Measurements from ENCODE around the gene NPL.

NPL gene

DNA sequence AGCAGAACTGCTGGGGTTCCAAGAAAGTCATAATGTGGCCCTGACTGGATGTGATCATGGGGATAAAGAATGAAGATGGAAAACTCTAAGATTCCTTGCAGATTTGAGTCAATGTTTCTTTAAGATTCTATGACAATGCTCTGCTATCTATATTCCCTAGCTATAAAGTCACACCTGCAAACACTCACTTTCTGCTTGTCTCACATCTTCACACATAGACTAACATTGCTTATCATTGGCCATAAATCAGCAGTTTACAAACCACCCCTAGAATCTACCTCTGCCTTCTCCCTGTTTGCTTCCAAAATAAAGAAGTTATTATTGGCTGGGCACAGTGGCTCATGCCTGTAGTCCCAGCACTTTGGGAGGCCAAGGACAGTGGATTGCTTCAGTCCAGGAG is 33.1 kb upstream of the NPL start:
- ChIA-PET POLR2A (no interaction called here), CTCF (no interaction called here)
- TF ChIP-seq ZXDB (tag by site-specific recombination; IDR thresholded peaks at IDR 0.05): peak; percentile 47; the same call in 1 of the 2 replicates
- no peak for TF ChIP-seq ZNF223 (tag by site-specific recombination; IDR thresholded peaks at IDR 0.05)
- TF ChIP-seq ZNF121 (tag by site-specific recombination; IDR thresholded peaks at IDR 0.05): no peak
- TF ChIP-seq FEZF1 (tag by site-specific recombination; IDR thresholded peaks at IDR 0.05): peak; percentile 41
- Histone ChIP-seq H3K4me3 (ENCODE audit: low read depth, low read length) (no peak overlapping the region), H3K36me3 (ENCODE audit: control insufficient read depth in 2 of 2, insufficient read depth in 1 of 2, low read length in 2 of 2) (no peaks in the 10 kb centered on the region), H3K9me3 (ENCODE audit: control insufficient read depth, insufficient read depth, low read depth, low read length) (no peaks in the 10 kb centered on the region), H3K27ac (ENCODE audit: extremely low read depth, low read depth, low read length) (no peak overlapping the region), H3K4me1 (ENCODE audit: control insufficient read depth, insufficient read depth, low read length) (no peaks in the 10 kb centered on the region)

GRCh38 chr1:182761396-182762395 is 27.9 kb upstream of the NPL start:
- H3K9me3 ChIP-seq (ENCODE audit: control insufficient read depth, insufficient read depth, low read depth, low read length): no peaks in the 10 kb centered on the region
- H3K27ac ChIP-seq (ENCODE audit: extremely low read depth, low read depth, low read length): no peak overlapping the region
- H3K4me1 ChIP-seq (ENCODE audit: control insufficient read depth, insufficient read depth, low read length): no peaks in the 10 kb centered on the region
- H3K36me3 ChIP-seq (ENCODE audit: control insufficient read depth in 2 of 2, insufficient read depth in 1 of 2, low read length in 2 of 2): no peaks in the 10 kb centered on the region
- ChIA-PET CTCF (interaction anchor here (1.4 to 2.2 kb wide), 2 partner anchors 10 to 21 kb away, joined by 4 to 8 read pairs; no protein-coding TSS in a partner anchor), POLR2A (interaction anchor here (0.9 kb wide), 1 partner anchor 9 kb away, joined by 4 read pairs; no protein-coding TSS in a partner anchor)
- H3K4me3 ChIP-seq (ENCODE audit: low read depth, low read length): no peak overlapping the region
- TF ChIP-seq SETDB1 (IDR thresholded peaks at IDR 0.05; ENCODE audit: insufficient read length, low read length) (peak; percentile 95), OVOL3 (tag by site-specific recombination; IDR thresholded peaks at IDR 0.05) (no peak), ZNF843 (tag by site-specific recombination; IDR thresholded peaks at IDR 0.05) (0 out of 2 replicates have a peak, but pooled peaks have one; percentile 15), ZNF561 (tag by site-specific recombination; IDR thresholded peaks at IDR 0.05; ENCODE audit: borderline replicate concordance) (no peak)
- TF ChIP-seq, protein P1, sequence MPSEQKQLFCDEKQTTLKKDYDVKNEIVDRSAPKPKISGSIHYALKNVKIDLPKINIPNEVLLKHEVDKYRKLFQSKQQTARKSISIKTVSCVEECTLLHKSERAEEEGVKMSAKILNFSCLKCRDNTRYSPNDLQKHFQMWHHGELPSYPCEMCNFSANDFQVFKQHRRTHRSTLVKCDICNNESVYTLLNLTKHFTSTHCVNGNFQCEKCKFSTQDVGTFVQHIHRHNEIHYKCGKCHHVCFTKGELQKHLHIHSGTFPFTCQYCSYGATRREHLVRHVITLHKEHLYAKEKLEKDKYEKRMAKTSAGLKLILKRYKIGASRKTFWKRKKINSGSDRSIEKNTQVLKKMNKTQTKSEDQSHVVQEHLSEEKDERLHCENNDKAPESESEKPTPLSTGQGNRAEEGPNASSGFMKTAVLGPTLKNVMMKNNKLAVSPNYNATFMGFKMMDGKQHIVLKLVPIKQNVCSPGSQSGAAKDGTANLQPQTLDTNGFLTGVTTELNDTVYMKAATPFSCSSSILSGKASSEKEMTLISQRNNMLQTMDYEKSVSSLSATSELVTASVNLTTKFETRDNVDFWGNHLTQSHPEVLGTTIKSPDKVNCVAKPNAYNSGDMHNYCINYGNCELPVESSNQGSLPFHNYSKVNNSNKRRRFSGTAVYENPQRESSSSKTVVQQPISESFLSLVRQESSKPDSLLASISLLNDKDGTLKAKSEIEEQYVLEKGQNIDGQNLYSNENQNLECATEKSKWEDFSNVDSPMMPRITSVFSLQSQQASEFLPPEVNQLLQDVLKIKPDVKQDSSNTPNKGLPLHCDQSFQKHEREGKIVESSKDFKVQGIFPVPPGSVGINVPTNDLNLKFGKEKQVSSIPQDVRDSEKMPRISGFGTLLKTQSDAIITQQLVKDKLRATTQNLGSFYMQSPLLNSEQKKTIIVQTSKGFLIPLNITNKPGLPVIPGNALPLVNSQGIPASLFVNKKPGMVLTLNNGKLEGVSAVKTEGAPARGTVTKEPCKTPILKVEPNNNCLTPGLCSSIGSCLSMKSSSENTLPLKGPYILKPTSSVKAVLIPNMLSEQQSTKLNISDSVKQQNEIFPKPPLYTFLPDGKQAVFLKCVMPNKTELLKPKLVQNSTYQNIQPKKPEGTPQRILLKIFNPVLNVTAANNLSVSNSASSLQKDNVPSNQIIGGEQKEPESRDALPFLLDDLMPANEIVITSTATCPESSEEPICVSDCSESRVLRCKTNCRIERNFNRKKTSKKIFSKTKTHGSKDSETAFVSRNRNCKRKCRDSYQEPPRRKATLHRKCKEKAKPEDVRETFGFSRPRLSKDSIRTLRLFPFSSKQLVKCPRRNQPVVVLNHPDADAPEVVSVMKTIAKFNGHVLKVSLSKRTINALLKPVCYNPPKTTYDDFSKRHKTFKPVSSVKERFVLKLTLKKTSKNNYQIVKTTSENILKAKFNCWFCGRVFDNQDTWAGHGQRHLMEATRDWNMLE (tag by site-specific recombination; conservative IDR thresholded peaks at IDR 0.05; ENCODE audit: low read depth): peak; percentile 43

GRCh38 chr1:182762536-182762935 is 27.0 kb upstream of the NPL start:
- Histone ChIP-seq H3K4me1 (ENCODE audit: control insufficient read depth, insufficient read depth, low read length) (no peaks in the 10 kb centered on the region), H3K9me3 (ENCODE audit: control insufficient read depth, insufficient read depth, low read depth, low read length) (no peaks in the 10 kb centered on the region), H3K27ac (ENCODE audit: extremely low read depth, low read depth, low read length) (no peak overlapping the region), H3K4me3 (ENCODE audit: low read depth, low read length) (no peak overlapping the region), H3K36me3 (ENCODE audit: control insufficient read depth in 2 of 2, insufficient read depth in 1 of 2, low read length in 2 of 2) (no peaks in the 10 kb centered on the region)
- CTCF ChIA-PET: interaction anchor here (1.0 to 2.2 kb wide), 4 partner anchors 10 to 168 kb away, joined by 3 to 8 read pairs (median 4); no protein-coding TSS in a partner anchor
- TF ChIP-seq ZFHX2 (tag by site-specific recombination; conservative IDR thresholded peaks at IDR 0.05) (no peak), ZNF26 (tag by site-specific recombination; IDR thresholded peaks at IDR 0.05) (no peak), REST (tag by site-specific recombination; IDR thresholded peaks at IDR 0.05) (no peak), SETDB1 (IDR thresholded peaks at IDR 0.05; ENCODE audit: insufficient read length, low read length) (no peak)
- POLR2A ChIA-PET: no interaction called here

All from HEK293 (cell line).